IPS-20b (cell line): Measurements from ENCODE around the gene XPO5.
"Not testable (repeated sequence)": the region's sequence is repeated elsewhere in the genome, so short reads cannot be mapped to it uniquely, and the experiment has no call there.

Experiments used
- H3K27ac ChIP-seq: one replicate; pipeline ENCODE4 v1.5.1; 2013; ENCODE audit warnings: low read length
- H3K27me3 ChIP-seq: 2 replicates; pipeline ENCODE4 v1.6.1; 2013; ENCODE audit warnings: mild to moderate bottlenecking, low read length, inconsistent platforms; ENCODE audit not compliant: insufficient read depth
- H3K36me3 ChIP-seq: 2 replicates; pipeline ENCODE4 v1.6.1; 2013; ENCODE audit warnings: low read depth, mild to moderate bottlenecking, inconsistent platforms, low read length, moderate library complexity; ENCODE audit not compliant: insufficient read depth
- H3K4me1 ChIP-seq: 2 replicates; pipeline ENCODE4 v1.6.1; 2013; ENCODE audit warnings: mild to moderate bottlenecking, control low read depth, inconsistent platforms, low read length, moderate library complexity; ENCODE audit not compliant: insufficient read depth
- H3K4me3 ChIP-seq: 2 replicates; pipeline ENCODE4 v1.5.1; 2013; ENCODE audit warnings: mild to moderate bottlenecking, low read length, inconsistent platforms
- H3K9ac ChIP-seq: 2 replicates; pipeline ENCODE4 v1.6.1; 2013; ENCODE audit warnings: low read depth, mild to moderate bottlenecking, inconsistent platforms, low read length, moderate library complexity
- H3K9me3 ChIP-seq: 2 replicates; pipeline ENCODE4 v1.6.1; 2013; ENCODE audit warnings: mild to moderate bottlenecking, low read depth, low read length, inconsistent platforms; ENCODE audit not compliant: insufficient read depth

XPO5 gene

GRCh38 chr6:43502666-43503065 lies 73.2 kb downstream of the XPO5 start:
- Histone ChIP-seq H3K27me3 (peaks cover 9% of the 10 kb centered on the region), H3K36me3 (peaks cover 72% of the 10 kb centered on the region), H3K9me3 (no peaks in the 10 kb centered on the region), H3K27ac (no peak overlapping the region), H3K4me1 (no peaks in the 10 kb centered on the region), H3K9ac (no peak overlapping the region), H3K4me3 (no peak overlapping the region)

GRCh38 chr6:43500921-43501320 lies 74.9 kb downstream of the XPO5 start:
- H3K9me3 ChIP-seq = no peaks in the 10 kb centered on the region
- no peaks in the 10 kb centered on the region for H3K27me3 ChIP-seq
- no peak overlapping the region for H3K27ac ChIP-seq
- peaks cover 4% of the 10 kb centered on the region for H3K4me1 ChIP-seq
- peaks cover 77% of the 10 kb centered on the region for H3K36me3 ChIP-seq
- no peak overlapping the region for H3K9ac ChIP-seq
- no peak overlapping the region for H3K4me3 ChIP-seq

- Histone ChIP-seq H3K36me3 (peaks cover 67% of the 10 kb centered on the region), H3K9ac (no peak overlapping the region), H3K4me3 (no peak overlapping the region), H3K27ac (no peak overlapping the region), H3K4me1 (peaks cover 6% of the 10 kb centered on the region), H3K9me3 (no peaks in the 10 kb centered on the region), H3K27me3 (no peaks in the 10 kb centered on the region)
These were observed 76.6 kb downstream of the XPO5 start for GRCh38 chr6:43499028-43499815.

- not testable (repeated sequence) for H3K9me3 ChIP-seq, H3K27ac ChIP-seq, H3K4me3 ChIP-seq, H3K4me1 ChIP-seq, H3K27me3 ChIP-seq, H3K9ac ChIP-seq
- peaks cover 65% of the 10 kb centered on the region for H3K36me3 ChIP-seq
These were observed 77.5 kb downstream of the XPO5 start for GRCh38 chr6:43498291-43498690.

GRCh38 chr6:43497689-43498088 lies 78.1 kb downstream of the XPO5 start:
- H3K9ac ChIP-seq = no peak overlapping the region
- no peak overlapping the region for H3K27ac ChIP-seq
- peaks cover 59% of the 10 kb centered on the region for H3K36me3 ChIP-seq
- H3K4me3 ChIP-seq = no peak overlapping the region
- peaks cover 14% of the 10 kb centered on the region for H3K4me1 ChIP-seq
- H3K27me3 ChIP-seq = no peaks in the 10 kb centered on the region
- no peaks in the 10 kb centered on the region for H3K9me3 ChIP-seq

GRCh38 chr6:43497129-43497396 lies 78.8 kb downstream of the XPO5 start:
- no peak overlapping the region for H3K4me3 ChIP-seq
- H3K36me3 ChIP-seq = peaks cover 53% of the 10 kb centered on the region
- H3K27me3 ChIP-seq = no peaks in the 10 kb centered on the region
- H3K4me1 ChIP-seq = peaks cover 17% of the 10 kb centered on the region
- no peak overlapping the region for H3K9ac ChIP-seq
- no peak overlapping the region for H3K27ac ChIP-seq
- H3K9me3 ChIP-seq = no peaks in the 10 kb centered on the region

- Histone ChIP-seq H3K36me3 (peaks cover 47% of the 10 kb centered on the region), H3K9me3 (no peaks in the 10 kb centered on the region), H3K27ac (no peak overlapping the region), H3K4me3 (no peak overlapping the region), H3K9ac (peak overlapping the region; percentile 42; the same call in 1 of the 2 replicates), H3K27me3 (no peaks in the 10 kb centered on the region), H3K4me1 (peaks cover 17% of the 10 kb centered on the region)
These were observed 79.3 kb downstream of the XPO5 start for GRCh38 chr6:43496370-43497128.

GRCh38 chr6:43495409-43495941 lies 80.4 kb downstream of the XPO5 start:
- peaks cover 37% of the 10 kb centered on the region for H3K36me3 ChIP-seq
- no peaks in the 10 kb centered on the region for H3K9me3 ChIP-seq
- peaks cover 17% of the 10 kb centered on the region for H3K4me1 ChIP-seq
- H3K4me3 ChIP-seq = no peak overlapping the region
- H3K27me3 ChIP-seq = no peaks in the 10 kb centered on the region
- peak overlapping the region; percentile 42; the same call in 1 of the 2 replicates for H3K9ac ChIP-seq
- H3K27ac ChIP-seq = no peak overlapping the region

- Histone ChIP-seq H3K36me3 (peaks cover 30% of the 10 kb centered on the region), H3K27me3 (no peaks in the 10 kb centered on the region), H3K9ac (no peak overlapping the region), H3K4me1 (peaks cover 17% of the 10 kb centered on the region), H3K9me3 (no peaks in the 10 kb centered on the region), H3K4me3 (no peak overlapping the region), H3K27ac (no peak overlapping the region)
These were observed 81.1 kb downstream of the XPO5 start for GRCh38 chr6:43494766-43495165.

- H3K36me3 ChIP-seq = peaks cover 25% of the 10 kb centered on the region
- peaks cover 17% of the 10 kb centered on the region for H3K4me1 ChIP-seq
- H3K4me3 ChIP-seq = no peak overlapping the region
- H3K27ac ChIP-seq = no peak overlapping the region
- no peak overlapping the region for H3K9ac ChIP-seq
- no peaks in the 10 kb centered on the region for H3K9me3 ChIP-seq
- no peaks in the 10 kb centered on the region for H3K27me3 ChIP-seq
These were observed 81.5 kb downstream of the XPO5 start for GRCh38 chr6:43494321-43494720.

- H3K4me3 ChIP-seq = no peak overlapping the region
- H3K9me3 ChIP-seq = no peaks in the 10 kb centered on the region
- H3K9ac ChIP-seq = no peak overlapping the region
- no peaks in the 10 kb centered on the region for H3K27me3 ChIP-seq
- H3K4me1 ChIP-seq = peaks cover 17% of the 10 kb centered on the region
- no peak overlapping the region for H3K27ac ChIP-seq
- peaks cover 20% of the 10 kb centered on the region for H3K36me3 ChIP-seq
These were observed 82.0 kb downstream of the XPO5 start for GRCh38 chr6:43493833-43494232.

GRCh38 chr6:43493230-43493629 lies 82.6 kb downstream of the XPO5 start:
- Histone ChIP-seq H3K4me1 (peaks cover 17% of the 10 kb centered on the region), H3K4me3 (no peak overlapping the region), H3K9me3 (no peaks in the 10 kb centered on the region), H3K36me3 (peaks cover 14% of the 10 kb centered on the region; the same call in 1 of the 2 replicates), H3K9ac (no peak overlapping the region), H3K27me3 (no peaks in the 10 kb centered on the region), H3K27ac (no peak overlapping the region)
